ENCODE results near the gene PPP4R2. TPM values are rescaled to one million over a fixed set of nuclear protein-coding genes. Genes with fewer than 3 reads are reported as not detected.

Gene PPP4R2
- total and polyA plus RNA-seq, 9 donors, result 19.2 to 95.1 (median 77.6) TPM

DNA sequence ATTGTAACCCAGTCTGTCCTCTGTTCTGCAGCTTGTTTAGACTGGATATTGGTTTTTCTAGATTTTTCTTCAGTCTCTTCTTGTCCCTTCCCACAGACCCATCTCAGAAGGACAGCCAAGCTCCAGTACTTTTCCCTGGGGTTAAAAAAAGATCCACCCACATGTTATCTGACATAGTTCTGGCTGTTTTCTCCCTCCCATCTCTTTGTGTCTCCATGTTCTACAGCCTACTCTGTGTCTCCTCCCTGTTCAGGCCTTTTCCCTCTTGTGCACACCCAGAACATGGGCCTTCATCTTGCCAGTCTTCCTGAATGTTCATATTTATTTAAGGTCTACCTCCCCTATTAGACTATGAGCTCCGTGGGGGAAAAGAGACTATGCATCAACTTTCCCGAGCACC is 5.1 kb upstream of the PPP4R2 start:
- intact Hi-C loops (cut with DNase I), result loop anchor here in 1 of 4 donors (10.0 kb wide), 1 partner anchor 63 kb away; no protein-coding TSS in a partner anchor
- WGBS, 3 donors, result 71 to 80% (median 76%) methylated on average over 2 of the region's 2 CpGs

DNA sequence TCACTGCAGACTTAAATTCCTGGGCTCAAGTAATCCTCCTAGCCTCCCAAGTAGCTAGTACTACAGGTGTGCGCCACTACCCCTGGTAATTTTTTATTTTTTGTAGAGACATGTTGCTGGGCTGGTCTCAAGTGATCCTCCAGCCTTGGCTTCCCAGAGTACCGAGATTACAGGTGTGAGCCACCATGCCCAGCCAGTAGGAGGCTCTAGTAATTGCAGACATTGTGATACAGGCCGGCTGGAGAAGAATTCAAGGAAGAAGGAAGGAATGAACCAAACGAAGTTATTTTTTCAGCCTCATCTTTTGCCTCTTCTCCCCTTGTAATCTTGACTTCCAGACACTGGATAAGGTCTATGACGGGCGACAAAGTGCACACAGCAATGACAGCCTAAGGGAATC is 3.2 kb upstream of the PPP4R2 start:
- 78 to 86% (median 84%) methylated on average over 6 of the region's 6 CpGs for WGBS, 3 donors
- H3K27me3 ChIP-seq, result no peaks in the 10 kb centered on the region
- no peak overlapping the region for H3K4me3 ChIP-seq
- H3K9me3 ChIP-seq, result no peaks in the 10 kb centered on the region
- no peak for DNase-seq
- no peaks in the 10 kb centered on the region for H3K4me1 ChIP-seq (ENCODE audit: insufficient read depth)
- H3K36me3 ChIP-seq, result no peaks in the 10 kb centered on the region
- intact Hi-C loops (cut with DNase I), result loop anchor here in 1 of 4 donors (10.0 kb wide), 1 partner anchor 61 kb away; no protein-coding TSS in a partner anchor
- H3K27ac ChIP-seq, result no peak overlapping the region
- TF ChIP-seq, protein P1, sequence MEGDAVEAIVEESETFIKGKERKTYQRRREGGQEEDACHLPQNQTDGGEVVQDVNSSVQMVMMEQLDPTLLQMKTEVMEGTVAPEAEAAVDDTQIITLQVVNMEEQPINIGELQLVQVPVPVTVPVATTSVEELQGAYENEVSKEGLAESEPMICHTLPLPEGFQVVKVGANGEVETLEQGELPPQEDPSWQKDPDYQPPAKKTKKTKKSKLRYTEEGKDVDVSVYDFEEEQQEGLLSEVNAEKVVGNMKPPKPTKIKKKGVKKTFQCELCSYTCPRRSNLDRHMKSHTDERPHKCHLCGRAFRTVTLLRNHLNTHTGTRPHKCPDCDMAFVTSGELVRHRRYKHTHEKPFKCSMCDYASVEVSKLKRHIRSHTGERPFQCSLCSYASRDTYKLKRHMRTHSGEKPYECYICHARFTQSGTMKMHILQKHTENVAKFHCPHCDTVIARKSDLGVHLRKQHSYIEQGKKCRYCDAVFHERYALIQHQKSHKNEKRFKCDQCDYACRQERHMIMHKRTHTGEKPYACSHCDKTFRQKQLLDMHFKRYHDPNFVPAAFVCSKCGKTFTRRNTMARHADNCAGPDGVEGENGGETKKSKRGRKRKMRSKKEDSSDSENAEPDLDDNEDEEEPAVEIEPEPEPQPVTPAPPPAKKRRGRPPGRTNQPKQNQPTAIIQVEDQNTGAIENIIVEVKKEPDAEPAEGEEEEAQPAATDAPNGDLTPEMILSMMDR (IDR thresholded peaks at IDR 0.05), result no peak
- TF ChIP-seq EP300 (IDR thresholded peaks at IDR 0.05) (no peak), POLR2A (IDR thresholded peaks at IDR 0.05) (no peak)

More for the DNA sequence above, 5.1 kb upstream of the PPP4R2 start:
- Histone ChIP-seq H3K9me3 (no peaks in the 10 kb centered on the region), H3K4me3 (no peak overlapping the region), H3K27me3 (no peaks in the 10 kb centered on the region), H3K4me1 (ENCODE audit: insufficient read depth) (no peaks in the 10 kb centered on the region), H3K27ac (no peak overlapping the region), H3K36me3 (no peaks in the 10 kb centered on the region)
- no peak for TF ChIP-seq POLR2A (IDR thresholded peaks at IDR 0.05)
- no peak for TF ChIP-seq EP300 (IDR thresholded peaks at IDR 0.05)
- TF ChIP-seq, protein P1 (IDR thresholded peaks at IDR 0.05), result no peak
- DNase-seq, result no peak

DNA sequence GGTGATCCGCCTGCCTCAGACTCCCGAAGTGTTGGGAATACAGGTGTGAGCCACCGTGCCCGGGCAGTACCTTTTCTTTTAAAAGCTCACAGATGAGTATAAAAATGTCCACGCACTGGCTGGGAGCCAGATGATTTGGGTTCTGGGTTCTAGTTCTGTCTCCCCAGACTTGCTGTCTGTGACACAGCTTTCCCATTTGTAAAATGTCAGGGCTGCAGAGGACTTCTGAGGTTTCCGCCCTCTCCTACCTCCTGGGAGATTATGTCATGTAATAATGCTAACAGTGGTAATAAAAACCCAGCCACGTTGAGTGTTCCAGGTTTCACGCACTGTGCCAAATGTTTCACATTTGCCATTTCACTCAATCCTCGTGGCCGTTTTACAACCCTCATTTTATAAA is 1.3 kb upstream of the PPP4R2 start:
- no peaks in the 10 kb centered on the region for H3K27me3 ChIP-seq
- H3K4me1 ChIP-seq (ENCODE audit: insufficient read depth), result peaks cover 2% of the 10 kb centered on the region
- 85 to 87% (median 87%) methylated on average over 10 of the region's 10 CpGs for WGBS, 3 donors
- no peaks in the 10 kb centered on the region for H3K9me3 ChIP-seq
- H3K4me3 ChIP-seq, result no peak overlapping the region
- TF ChIP-seq EP300 (IDR thresholded peaks at IDR 0.05) (no peak), POLR2A (IDR thresholded peaks at IDR 0.05) (no peak)
- TF ChIP-seq, protein P1 (IDR thresholded peaks at IDR 0.05), result no peak
- H3K36me3 ChIP-seq, result no peaks in the 10 kb centered on the region
- intact Hi-C loops (cut with DNase I), result loop anchor here in 1 of 4 donors (10.0 kb wide), 1 partner anchor 59 kb away; no protein-coding TSS in a partner anchor
- peak; percentile 17 to 50 (median 40) for DNase-seq
- H3K27ac ChIP-seq, result no peak overlapping the region

DNA sequence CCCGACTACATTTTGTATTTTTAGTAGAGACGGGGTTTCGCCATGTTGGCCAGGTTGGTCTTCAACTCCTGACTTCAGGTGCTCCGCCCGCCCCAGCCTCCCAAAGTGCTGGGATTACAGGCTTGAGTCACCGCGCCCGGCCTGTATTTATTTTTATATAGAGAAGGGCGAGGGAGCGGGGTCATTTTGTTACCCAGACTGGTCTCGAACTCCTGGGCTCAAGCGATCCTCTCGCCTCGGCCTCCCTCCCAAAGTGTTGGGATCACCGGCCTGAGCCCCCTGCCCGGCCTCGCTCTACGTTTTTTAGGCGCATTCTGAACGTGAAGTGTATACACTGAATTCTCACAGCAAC is 514 bp upstream of the PPP4R2 start:
- H3K36me3 ChIP-seq, result no peaks in the 10 kb centered on the region
- no peaks in the 10 kb centered on the region for H3K9me3 ChIP-seq
- H3K4me3 ChIP-seq, result peak overlapping the region; percentile 74
- no peaks in the 10 kb centered on the region for H3K27me3 ChIP-seq
- WGBS, 3 donors, result 78 to 86% (median 79%) methylated on average over 20 of the region's 20 CpGs
- TF ChIP-seq EP300 (IDR thresholded peaks at IDR 0.05) (no peak), POLR2A (IDR thresholded peaks at IDR 0.05) (no peak)
- TF ChIP-seq, protein P1 (IDR thresholded peaks at IDR 0.05), result no peak
- H3K27ac ChIP-seq, result peak overlapping the region; percentile 89 to 90
- intact Hi-C loops (cut with DNase I), result loop anchor here in 1 of 4 donors (10.0 kb wide), 1 partner anchor 59 kb away; no protein-coding TSS in a partner anchor
- H3K4me1 ChIP-seq (ENCODE audit: insufficient read depth), result peaks cover 2% of the 10 kb centered on the region
- DNase-seq, result peak; percentile 21 to 64 (median 55)
